ENCODE measurements around the gene FAAH.

Gene FAAH

GRCh38 chr1:46420533-46420915 lies 26.4 kb downstream of the FAAH start:
- Histone ChIP-seq H2AFZ (ENCODE audit: low read depth) (no peak overlapping the region), H3K79me2 (ENCODE audit: insufficient read depth, low read depth) (no peaks in the 10 kb centered on the region), H3K4me1 (ENCODE audit: low read depth, poor library complexity, severe bottlenecking) (no peaks in the 10 kb centered on the region), H3K4me3 (IDR thresholded peaks at IDR 0.05; ENCODE audit: insufficient read depth, low read depth, low read length) (no peak overlapping the region), H3K27ac (no peak overlapping the region), H3K4me2 (no peak overlapping the region), H3K36me3 (ENCODE audit: insufficient read depth) (no peaks in the 10 kb centered on the region), H4K20me1 (ENCODE audit: insufficient read depth) (no peaks in the 10 kb centered on the region), H3K9ac (no peak overlapping the region), H3K27me3 (ENCODE audit: insufficient read depth, low read depth) (no peaks in the 10 kb centered on the region)
- TF ChIP-seq CTCF (conservative IDR thresholded peaks at IDR 0.05; ENCODE audit: low read depth, low read length): no peak

- Histone ChIP-seq H3K27ac (no peak overlapping the region), H3K79me2 (ENCODE audit: insufficient read depth, low read depth) (no peaks in the 10 kb centered on the region), H3K4me2 (no peak overlapping the region), H3K9ac (no peak overlapping the region), H4K20me1 (ENCODE audit: insufficient read depth) (no peaks in the 10 kb centered on the region), H3K27me3 (ENCODE audit: insufficient read depth, low read depth) (no peaks in the 10 kb centered on the region), H2AFZ (ENCODE audit: low read depth) (no peak overlapping the region), H3K4me1 (ENCODE audit: low read depth, poor library complexity, severe bottlenecking) (no peaks in the 10 kb centered on the region), H3K4me3 (IDR thresholded peaks at IDR 0.05; ENCODE audit: insufficient read depth, low read depth, low read length) (no peak overlapping the region), H3K36me3 (ENCODE audit: insufficient read depth) (no peaks in the 10 kb centered on the region)
- TF ChIP-seq CTCF (conservative IDR thresholded peaks at IDR 0.05; ENCODE audit: low read depth, low read length): no peak
Observed at GRCh38 chr1:46421739-46422138, 27.6 kb downstream of the FAAH start.

- H3K9ac ChIP-seq: no peak overlapping the region
- H3K4me3 ChIP-seq (IDR thresholded peaks at IDR 0.05; ENCODE audit: insufficient read depth, low read depth, low read length): no peak overlapping the region
- H3K4me1 ChIP-seq (ENCODE audit: low read depth, poor library complexity, severe bottlenecking): no peaks in the 10 kb centered on the region
- H3K27ac ChIP-seq: no peak overlapping the region
- no peak overlapping the region for H2AFZ ChIP-seq (ENCODE audit: low read depth)
- no peak overlapping the region for H3K4me2 ChIP-seq
- TF ChIP-seq CTCF (conservative IDR thresholded peaks at IDR 0.05; ENCODE audit: low read depth, low read length): no peak
- H3K79me2 ChIP-seq (ENCODE audit: insufficient read depth, low read depth): no peaks in the 10 kb centered on the region
- no peaks in the 10 kb centered on the region for H3K36me3 ChIP-seq (ENCODE audit: insufficient read depth)
- no peaks in the 10 kb centered on the region for H4K20me1 ChIP-seq (ENCODE audit: insufficient read depth)
- H3K27me3 ChIP-seq (ENCODE audit: insufficient read depth, low read depth): no peaks in the 10 kb centered on the region
Observed at GRCh38 chr1:46422261-46422871, 28.2 kb downstream of the FAAH start.

- Histone ChIP-seq H3K27ac (no peak overlapping the region), H3K27me3 (ENCODE audit: insufficient read depth, low read depth) (no peaks in the 10 kb centered on the region), H3K36me3 (ENCODE audit: insufficient read depth) (no peaks in the 10 kb centered on the region), H3K9ac (no peak overlapping the region), H3K4me3 (IDR thresholded peaks at IDR 0.05; ENCODE audit: insufficient read depth, low read depth, low read length) (no peak overlapping the region), H3K4me1 (ENCODE audit: low read depth, poor library complexity, severe bottlenecking) (no peaks in the 10 kb centered on the region), H4K20me1 (ENCODE audit: insufficient read depth) (no peaks in the 10 kb centered on the region), H2AFZ (ENCODE audit: low read depth) (no peak overlapping the region), H3K79me2 (ENCODE audit: insufficient read depth, low read depth) (no peaks in the 10 kb centered on the region), H3K4me2 (no peak overlapping the region)
- no peak for TF ChIP-seq CTCF (conservative IDR thresholded peaks at IDR 0.05; ENCODE audit: low read depth, low read length)
Observed at GRCh38 chr1:46423574-46424240, 29.6 kb downstream of the FAAH start.
